Gastroesophageal sphincter (tissue), 4 donors: ENCODE results near the gene DNAH9. TPM values are rescaled to one million over a fixed set of nuclear protein-coding genes. Genes with fewer than 3 reads are reported as not detected.

Experiments
- ATAC-seq: fragments of 150-250 bp; one replicate; pipeline ENCODE4 v1.9.1; 2016; ENCODE audit warnings: mild to moderate bottlenecking, moderate library complexity
- H3K27ac ChIP-seq, 4 donors: fragments of 200-600 bp; sonication (generic) in 3 of 4; 1 replicate in 3 of 4; 2 replicates in 1 of 4; pipeline ENCODE4 v1.5.1; 2016 to 2019
- H3K27me3 ChIP-seq: fragments of 200-600 bp; sonication (generic); one replicate; pipeline ENCODE4 v1.5.1; 2019
- H3K36me3 ChIP-seq, 2 donors: fragments of 200-600 bp; sonication (generic); one replicate each; pipeline ENCODE4 v1.5.1; 2019; ENCODE audit warnings: control low read depth in 1 of 2
- H3K4me1 ChIP-seq, 3 donors: fragments of 200-600 bp; sonication (generic); 1 replicate in 2 of 3; 2 replicates in 1 of 3; pipeline ENCODE4 v1.5.1; 2016 to 2019; ENCODE audit warnings: control low read depth in 2 of 3
- H3K4me3 ChIP-seq, 2 donors: fragments of 200-600 bp; sonication (generic); one replicate each; pipeline ENCODE4 v1.5.1; 2019; ENCODE audit warnings: mild to moderate bottlenecking in 1 of 2, moderate library complexity in 1 of 2
- H3K9me3 ChIP-seq, 3 donors: fragments of 200-600 bp; sonication (generic); one replicate each; pipeline ENCODE4 v1.5.1; 2017 to 2019; ENCODE audit warnings: control low read depth in 2 of 3
- CTCF ChIP-seq, 4 experiments: fragments of 200-600 bp in 2 of 4; fragments of 450-650 bp in 2 of 4; sonication (generic) in 1 of 4; IDR thresholded peaks; one replicate each; pipeline ENCODE4 v1.5.1; 2017 to 2019; ENCODE audit warnings: antibody characterized with exemption in 4 of 4, mild to moderate bottlenecking in 2 of 4, moderate library complexity in 2 of 4
- EP300 ChIP-seq: sonication (generic); formaldehyde crosslinking; IDR thresholded peaks from one replicate; pipeline ENCODE4 v1.6.1; 2017; ENCODE audit warnings: antibody characterized with exemption, mild to moderate bottlenecking
- POLR2A ChIP-seq, 2 donors: fragments of 450-650 bp; IDR thresholded peaks; one replicate each; pipeline ENCODE4 v1.6.1; 2017; ENCODE audit warnings: antibody characterized with exemption in 2 of 2, mild to moderate bottlenecking in 2 of 2, moderate library complexity in 1 of 2
- POLR2AphosphoS5 ChIP-seq: sonication (generic); formaldehyde crosslinking; IDR thresholded peaks from one replicate; pipeline ENCODE4 v1.6.1; 2017; ENCODE audit warnings: antibody characterized with exemption
- WGBS, 2 donors: methylation state at CpG; one replicate each; pipeline ENCODE4 v1.1.5; 2018; ENCODE audit warnings: low coverage in 1 of 2; 5-methylcytosine and 5-hydroxymethylcytosine counted together
- total RNA-seq, 4 donors: library from RNA; depleted of rRNA; stranded (reverse); fragments of >200 nt; gene quantifications; one replicate each; pipeline ENCODE4 v1.1.0, GENCODE V29; 2016

Gene DNAH9
- total RNA-seq, 4 donors from 2014 or later, result 0.12 to 0.15 (median 0.13) TPM; not detected in 1

GRCh38 chr17:11737313-11737679, 139.0 kb downstream of the DNAH9 start:
- no peaks in the 10 kb centered on the region for H3K4me1 ChIP-seq
- WGBS, 2 donors, result 83% methylated on average over 4 of the region's 5 CpGs; no CpG with 5 or more reads in 1 of the 2 donors
- no peak overlapping the region for H3K27ac ChIP-seq
- H3K9me3 ChIP-seq, result no peaks in the 10 kb centered on the region
- no peak for TF ChIP-seq CTCF (IDR thresholded peaks at IDR 0.05)
- TF ChIP-seq POLR2AphosphoS5, result no peak
- no peak for TF ChIP-seq POLR2A (IDR thresholded peaks at IDR 0.05)
- TF ChIP-seq EP300, result no peak
- ATAC-seq, result no peak
- peaks cover 13% of the 10 kb centered on the region for H3K27me3 ChIP-seq
- no peak overlapping the region for H3K4me3 ChIP-seq
- H3K36me3 ChIP-seq, result no peaks in the 10 kb centered on the region

GRCh38 chr17:11738151-11738550, 139.9 kb downstream of the DNAH9 start:
- 83 to 100% methylated on average over 1 to 6 of the region's 6 CpGs for WGBS, 2 donors
- no peaks in the 10 kb centered on the region for H3K36me3 ChIP-seq
- no peak overlapping the region for H3K27ac ChIP-seq
- H3K4me1 ChIP-seq, result no peaks in the 10 kb centered on the region
- H3K27me3 ChIP-seq, result peaks cover 8% of the 10 kb centered on the region
- H3K4me3 ChIP-seq, result no peak overlapping the region
- ATAC-seq, result no peak
- H3K9me3 ChIP-seq, result no peaks in the 10 kb centered on the region
- TF ChIP-seq CTCF (IDR thresholded peaks at IDR 0.05) (no peak), POLR2AphosphoS5 (no peak), POLR2A (IDR thresholded peaks at IDR 0.05) (no peak), EP300 (no peak)

- 23 to 29% methylated on average over 5 of the region's 5 CpGs for WGBS, 2 donors
- ATAC-seq, result no peak
- Histone ChIP-seq H3K4me1 (no peaks in the 10 kb centered on the region), H3K27me3 (peaks cover 8% of the 10 kb centered on the region), H3K27ac (no peak overlapping the region), H3K4me3 (no peak overlapping the region), H3K36me3 (no peaks in the 10 kb centered on the region), H3K9me3 (no peaks in the 10 kb centered on the region)
- TF ChIP-seq EP300 (no peak), POLR2AphosphoS5 (no peak), CTCF (IDR thresholded peaks at IDR 0.05) (no peak), POLR2A (IDR thresholded peaks at IDR 0.05) (no peak)
Measured at GRCh38 chr17:11739351-11739750, 141.1 kb downstream of the DNAH9 start.

- H3K36me3 ChIP-seq, result no peaks in the 10 kb centered on the region
- H3K9me3 ChIP-seq, result no peaks in the 10 kb centered on the region
- no peak for ATAC-seq
- TF ChIP-seq POLR2A (IDR thresholded peaks at IDR 0.05) (no peak), POLR2AphosphoS5 (no peak), CTCF (IDR thresholded peaks at IDR 0.05) (no peak), EP300 (no peak)
- WGBS, 2 donors, result 76 to 81% methylated on average over 6 of the region's 6 CpGs
- no peak overlapping the region for H3K4me3 ChIP-seq
- no peak overlapping the region for H3K27ac ChIP-seq
- H3K27me3 ChIP-seq, result peaks cover 8% of the 10 kb centered on the region
- no peaks in the 10 kb centered on the region for H3K4me1 ChIP-seq
Measured at GRCh38 chr17:11739848-11740247, 141.6 kb downstream of the DNAH9 start.

GRCh38 chr17:11742886-11743285, 144.6 kb downstream of the DNAH9 start:
- no peak for ATAC-seq
- Histone ChIP-seq H3K4me1 (no peaks in the 10 kb centered on the region), H3K27ac (no peak overlapping the region), H3K36me3 (no peaks in the 10 kb centered on the region), H3K9me3 (peaks cover 0 to 18% (median 0%) of the 10 kb centered on the region in 3 donors), H3K4me3 (no peak overlapping the region), H3K27me3 (peaks cover 8% of the 10 kb centered on the region)
- WGBS, 2 donors, result 20 to 39% methylated on average over 1 to 4 of the region's 4 CpGs
- TF ChIP-seq CTCF (IDR thresholded peaks at IDR 0.05) (no peak), POLR2A (IDR thresholded peaks at IDR 0.05) (no peak), EP300 (no peak), POLR2AphosphoS5 (no peak)
